Lung (tissue), 12 donors: Measurements from ENCODE around the gene GMPR. TPM values are rescaled to one million over a fixed set of nuclear protein-coding genes. Genes with fewer than 3 reads are reported as not detected.

Source experiments
- ATAC-seq: fragments of 200-7000 bp; cut with Tn5 transposase; one replicate; pipeline ENCODE4 v1.9.1; 2020; ENCODE audit warnings: moderate number of reproducible peaks; ENCODE audit not compliant: insufficient read depth, low FRiP score
- DNase-seq, 3 donors: peaks; one replicate each; pipeline ENCODE4 v3.0.0-alpha.2; 2013 to 2017
- H3K27ac ChIP-seq, 2 donors: one replicate each; pipeline ENCODE4 v1.5.1; 2013; ENCODE audit warnings: mild to moderate bottlenecking in 2 of 2, moderate library complexity in 2 of 2, control low read depth in 1 of 2, inconsistent platforms in 1 of 2, low read depth in 1 of 2, low read length in 1 of 2
- H3K27me3 ChIP-seq, 3 donors: one replicate each; pipeline ENCODE4 v1.5.1; 2013; ENCODE audit warnings: low read length in 2 of 3; ENCODE audit not compliant: control insufficient read depth in 3 of 3, insufficient read depth in 3 of 3
- H3K36me3 ChIP-seq, 4 donors: one replicate each; pipeline ENCODE4 v1.5.1; 2013; ENCODE audit warnings: low read length in 4 of 4, mild to moderate bottlenecking in 1 of 4, moderate library complexity in 1 of 4; ENCODE audit not compliant: control insufficient read depth in 4 of 4, insufficient read depth in 4 of 4
- H3K4me1 ChIP-seq, 5 donors: one replicate each; pipeline ENCODE4 v1.5.1; 2013; ENCODE audit warnings: low read length in 5 of 5, mild to moderate bottlenecking in 2 of 5, moderate library complexity in 1 of 5; ENCODE audit not compliant: control insufficient read depth in 5 of 5, insufficient read depth in 5 of 5
- H3K4me3 ChIP-seq: one replicate; pipeline ENCODE4 v1.5.1; 2013; ENCODE audit warnings: mild to moderate bottlenecking, control low read depth, moderate library complexity
- H3K9ac ChIP-seq, 2 donors: one replicate each; pipeline ENCODE4 v1.5.1; 2013; ENCODE audit warnings: low read length in 2 of 2, control low read depth in 1 of 2; ENCODE audit not compliant: insufficient read depth in 1 of 2
- H3K9me3 ChIP-seq, 4 donors: one replicate each; pipeline ENCODE4 v1.5.1; 2013; ENCODE audit warnings: low read length in 3 of 4, mild to moderate bottlenecking in 1 of 4, moderate library complexity in 1 of 4; ENCODE audit not compliant: control insufficient read depth in 4 of 4, insufficient read depth in 3 of 4
- CTCF ChIP-seq: IDR thresholded peaks from 2 replicates; pipeline ENCODE4 v1.5.1; 2012; ENCODE audit warnings: mild to moderate bottlenecking; ENCODE audit errors: control extremely low read depth, extremely low read depth
- WGBS, 2 donors: extraction: QIAGEN DNeasy Blood & Tissue Kit; methylation state at CpG; one replicate each; pipeline ENCODE4 v1.1.7; 2013; 5-methylcytosine and 5-hydroxymethylcytosine counted together
- polyA plus RNA-seq, 2 donors: library from polyadenylated mRNA; stranded (reverse); fragments of 200-250 nt; gene quantifications; one replicate each; pipeline ENCODE4 v1.2.1, GENCODE V29; 2013
- total RNA-seq, 2 donors: library from RNA; depleted of rRNA in 1 of 2; stranded (reverse); fragments of >200 nt in 1 of 2; gene quantifications; one replicate each; pipeline ENCODE4 v1.2.1, GENCODE V29; 2014 to 2021
- donor health status: control.
- donor health status: control.
- donor health status: Bipolar disorder and iron deficiency.
- donor health status: healthy.
- donor health status: DM: yes; HTN: yes; CAD: no.

GMPR gene
- total and polyA plus RNA-seq, 4 donors, result 8.6 to 16.6 (median 12.9) TPM

- H3K9me3 ChIP-seq, result no peaks in the 10 kb centered on the region
- no peak for TF ChIP-seq CTCF
- H3K4me1 ChIP-seq, result peaks cover 0 to 4% (median 0%) of the 10 kb centered on the region in 5 donors
- peaks cover 0 to 16% (median 2%) of the 10 kb centered on the region in 4 donors for H3K36me3 ChIP-seq
- WGBS, 2 donors, result 92 to 93% methylated on average over 20 of the region's 20 CpGs
- H3K9ac ChIP-seq, result no peak overlapping the region
- DNase-seq (no peak), ATAC-seq (no peak)
- H3K4me3 ChIP-seq, result no peak overlapping the region
- H3K27ac ChIP-seq, result no peak overlapping the region
- H3K27me3 ChIP-seq, result no peaks in the 10 kb centered on the region
Measured at GRCh38 chr6:16306334-16306733, 67.9 kb downstream of the GMPR start.

GRCh38 chr6:16311763-16312162, 73.4 kb downstream of the GMPR start:
- DNase-seq, result no peak
- no peak for TF ChIP-seq CTCF
- Histone ChIP-seq H3K36me3 (peaks cover 0 to 4% (median 0%) of the 10 kb centered on the region in 4 donors), H3K27ac (no peak overlapping the region), H3K4me1 (no peaks in the 10 kb centered on the region), H3K9me3 (no peaks in the 10 kb centered on the region), H3K9ac (no peak overlapping the region), H3K4me3 (no peak overlapping the region), H3K27me3 (no peaks in the 10 kb centered on the region)
- WGBS, 2 donors, result 94 to 98% methylated on average over 6 of the region's 6 CpGs
- ATAC-seq, result no peak

- no peak overlapping the region for H3K27ac ChIP-seq
- no peaks in the 10 kb centered on the region for H3K9me3 ChIP-seq
- no peak for TF ChIP-seq CTCF
- no peak overlapping the region for H3K4me3 ChIP-seq
- 95 to 96% methylated on average over 9 of the region's 9 CpGs for WGBS, 2 donors
- no peaks in the 10 kb centered on the region for H3K27me3 ChIP-seq
- ATAC-seq, result no peak
- no peak overlapping the region for H3K9ac ChIP-seq
- peaks cover 0 to 3% (median under 1%) of the 10 kb centered on the region in 4 donors for H3K36me3 ChIP-seq
- H3K4me1 ChIP-seq, result peaks cover 0 to 6% (median 0%) of the 10 kb centered on the region in 5 donors
- no peak for DNase-seq
Measured at GRCh38 chr6:16313732-16314131, 75.3 kb downstream of the GMPR start.

DNA sequence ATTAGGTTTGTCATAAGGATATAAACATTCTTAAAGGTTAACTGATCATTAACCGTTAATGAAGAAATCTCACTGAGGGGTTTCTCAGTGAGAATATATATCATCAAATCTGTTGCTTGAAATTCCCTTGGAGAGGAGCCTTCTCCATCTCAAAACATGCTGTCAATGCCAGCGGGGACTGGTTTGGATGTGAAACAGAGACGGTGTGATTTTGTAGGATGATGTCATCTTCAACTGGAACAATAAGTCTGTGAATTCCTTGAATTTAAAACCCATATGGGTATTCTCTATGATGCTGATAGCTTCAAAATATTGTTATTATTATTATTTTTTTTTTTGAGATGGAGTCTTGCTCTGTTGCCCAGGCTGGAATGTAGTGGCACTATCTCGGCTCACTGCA, 75.9 kb downstream of the GMPR start:
- 94 to 98% methylated on average over 4 of the region's 4 CpGs for WGBS, 2 donors
- Histone ChIP-seq H3K9me3 (no peaks in the 10 kb centered on the region), H3K27ac (no peak overlapping the region), H3K4me3 (no peak overlapping the region), H3K4me1 (peaks cover 0 to 11% (median 1%) of the 10 kb centered on the region in 5 donors), H3K36me3 (peaks cover 0 to 3% (median under 1%) of the 10 kb centered on the region in 4 donors), H3K27me3 (no peaks in the 10 kb centered on the region), H3K9ac (no peak overlapping the region)
- no peak for TF ChIP-seq CTCF
- DNase-seq (no peak), ATAC-seq (no peak)
